ENCODE measurements around the gene OR5AU1. TPM values are rescaled to one million over a fixed set of nuclear protein-coding genes. Genes with fewer than 3 reads are reported as not detected.

The OR5AU1 gene
- polyA plus RNA-seq, 1 donor: not detected

DNA sequence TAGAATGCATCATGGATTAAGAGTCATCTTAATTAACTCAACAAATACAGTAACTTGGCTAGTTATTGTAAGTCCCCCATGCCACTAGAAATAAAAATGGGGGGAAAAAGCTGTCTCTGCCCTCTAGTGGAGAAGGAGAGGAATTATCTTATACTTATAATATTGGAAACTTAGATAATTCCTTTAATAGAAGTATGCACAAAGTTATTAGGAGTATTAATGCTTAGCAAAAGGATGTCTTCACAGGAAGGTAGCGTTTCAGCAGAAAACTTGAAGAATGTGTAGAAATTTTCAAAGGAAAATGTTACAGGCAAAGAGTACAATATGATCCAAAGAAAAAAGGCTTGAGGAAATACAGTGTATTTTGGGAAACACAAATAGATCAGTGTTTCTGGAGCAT lies 19.8 kb downstream of the OR5AU1 start:
- DNase-seq: no peak
- Histone ChIP-seq H3K27me3 (ENCODE audit: control insufficient read depth, insufficient read depth, low read length) (no peaks in the 10 kb centered on the region), H3K36me3 (ENCODE audit: control insufficient read depth, insufficient read depth, low read length) (no peaks in the 10 kb centered on the region), H3K4me3 (ENCODE audit: low read length) (no peak overlapping the region), H3K9me3 (ENCODE audit: control insufficient read depth, low read depth, low read length) (no peaks in the 10 kb centered on the region), H3K27ac (ENCODE audit: low read length) (no peak overlapping the region), H3K4me1 (ENCODE audit: control insufficient read depth, insufficient read depth, low read length) (no peaks in the 10 kb centered on the region)
- WGBS (ENCODE audit: insufficient coverage, low lambda C conversion rate): 14% methylated on average over 1 of the region's 1 CpG

DNA sequence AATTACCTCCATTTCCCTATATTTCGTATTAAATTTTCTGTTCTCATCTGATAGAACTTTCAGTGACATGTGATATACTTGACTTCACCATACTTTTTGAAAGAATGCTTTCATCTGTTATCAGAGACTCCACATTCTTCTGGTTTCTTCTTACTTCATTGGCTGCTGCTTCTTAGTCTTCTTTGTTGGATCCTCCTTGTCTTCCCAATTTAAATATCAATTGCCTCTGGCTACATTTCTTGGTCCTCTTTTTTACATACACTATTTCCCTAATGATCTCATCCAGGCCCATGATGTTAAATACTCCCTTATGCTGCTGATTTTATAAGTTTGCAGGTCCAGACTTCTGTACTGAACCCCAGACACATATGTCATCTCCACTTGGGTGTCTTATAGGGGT lies 22.0 kb downstream of the OR5AU1 start:
- DNase-seq: no peak
- H3K36me3 ChIP-seq (ENCODE audit: control insufficient read depth, insufficient read depth, low read length): no peaks in the 10 kb centered on the region
- H3K27me3 ChIP-seq (ENCODE audit: control insufficient read depth, insufficient read depth, low read length): no peaks in the 10 kb centered on the region
- no peaks in the 10 kb centered on the region for H3K9me3 ChIP-seq (ENCODE audit: control insufficient read depth, low read depth, low read length)
- no peak overlapping the region for H3K4me3 ChIP-seq (ENCODE audit: low read length)
- no peaks in the 10 kb centered on the region for H3K4me1 ChIP-seq (ENCODE audit: control insufficient read depth, insufficient read depth, low read length)
- WGBS (ENCODE audit: insufficient coverage, low lambda C conversion rate): 83% methylated on average over 1 of the region's 1 CpG
- no peak overlapping the region for H3K27ac ChIP-seq (ENCODE audit: low read length)

DNA sequence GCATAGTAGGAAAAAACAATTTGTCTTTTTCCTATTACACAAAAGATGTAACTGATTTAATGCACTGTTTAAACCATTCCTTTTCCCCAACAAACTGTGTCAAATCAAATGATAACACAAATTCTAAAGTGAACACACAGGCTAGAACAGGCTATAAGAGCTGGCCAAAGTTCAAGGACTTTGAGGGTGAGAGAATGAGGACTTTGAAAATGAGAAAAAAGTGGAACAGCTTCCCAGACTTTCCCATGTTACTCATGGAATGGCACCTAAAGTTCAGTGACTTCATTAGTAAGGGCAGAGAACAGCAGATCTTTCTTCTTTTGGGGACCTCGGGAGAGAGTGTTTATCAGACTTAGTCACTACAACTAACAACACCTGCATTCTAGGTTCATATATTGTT lies 32.4 kb downstream of the OR5AU1 start:
- Histone ChIP-seq H3K27me3 (ENCODE audit: control insufficient read depth, insufficient read depth, low read length) (no peaks in the 10 kb centered on the region), H3K36me3 (ENCODE audit: control insufficient read depth, insufficient read depth, low read length) (no peaks in the 10 kb centered on the region), H3K27ac (ENCODE audit: low read length) (no peak overlapping the region), H3K4me1 (ENCODE audit: control insufficient read depth, insufficient read depth, low read length) (no peaks in the 10 kb centered on the region), H3K9me3 (ENCODE audit: control insufficient read depth, low read depth, low read length) (no peaks in the 10 kb centered on the region), H3K4me3 (ENCODE audit: low read length) (no peak overlapping the region)
- WGBS (ENCODE audit: insufficient coverage, low lambda C conversion rate): no CpG with 5 or more reads among the region's 1 CpG
- peak in 1 of 2 donors; percentile 9 for DNase-seq

DNA sequence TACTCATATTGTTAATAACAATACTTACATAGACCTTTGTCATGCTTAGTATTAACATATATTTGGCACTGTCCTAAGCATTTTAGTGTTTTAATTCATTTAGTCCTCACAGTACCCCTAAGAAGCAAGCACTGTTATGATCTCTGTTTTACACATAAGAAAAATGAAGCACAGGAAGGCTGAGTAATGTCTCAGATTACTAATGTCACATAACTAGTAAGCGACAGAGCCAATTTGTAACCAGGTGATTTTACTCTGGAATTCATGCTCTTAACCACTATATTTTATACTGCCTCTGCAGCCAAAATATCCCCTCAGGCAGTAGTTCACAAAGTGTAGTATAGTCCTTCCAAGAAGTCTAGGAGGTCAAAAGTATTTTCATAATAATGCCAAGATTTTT lies 34.7 kb downstream of the OR5AU1 start:
- Histone ChIP-seq H3K4me1 (ENCODE audit: control insufficient read depth, insufficient read depth, low read length) (no peaks in the 10 kb centered on the region), H3K36me3 (ENCODE audit: control insufficient read depth, insufficient read depth, low read length) (no peaks in the 10 kb centered on the region), H3K4me3 (ENCODE audit: low read length) (no peak overlapping the region), H3K9me3 (ENCODE audit: control insufficient read depth, low read depth, low read length) (no peaks in the 10 kb centered on the region), H3K27me3 (ENCODE audit: control insufficient read depth, insufficient read depth, low read length) (no peaks in the 10 kb centered on the region), H3K27ac (ENCODE audit: low read length) (no peak overlapping the region)
- WGBS (ENCODE audit: insufficient coverage, low lambda C conversion rate): no CpG with 5 or more reads among the region's 1 CpG
- no peak for DNase-seq

DNA sequence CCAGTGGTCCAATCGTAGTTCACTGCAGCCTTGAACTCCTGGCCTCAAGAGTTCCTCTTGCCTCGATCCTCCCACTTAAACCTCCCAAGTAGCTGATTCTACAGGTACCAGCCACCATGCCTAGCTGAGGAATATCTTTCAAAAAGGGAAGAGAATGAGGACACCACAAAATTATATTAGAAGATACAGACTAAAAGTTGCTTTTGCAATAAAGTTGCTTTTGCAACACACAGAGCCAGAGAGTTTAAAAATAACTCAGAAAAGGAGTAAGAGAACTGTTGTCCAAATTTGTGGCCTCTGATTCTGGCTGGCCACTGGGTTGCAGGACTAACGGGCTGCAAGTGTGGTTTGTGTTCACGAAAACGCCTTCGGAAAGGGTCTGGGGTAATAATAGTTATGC lies 35.2 kb downstream of the OR5AU1 start:
- Histone ChIP-seq H3K4me1 (ENCODE audit: control insufficient read depth, insufficient read depth, low read length) (no peaks in the 10 kb centered on the region), H3K27ac (ENCODE audit: low read length) (no peak overlapping the region), H3K27me3 (ENCODE audit: control insufficient read depth, insufficient read depth, low read length) (no peaks in the 10 kb centered on the region), H3K36me3 (ENCODE audit: control insufficient read depth, insufficient read depth, low read length) (no peaks in the 10 kb centered on the region), H3K4me3 (ENCODE audit: low read length) (no peak overlapping the region), H3K9me3 (ENCODE audit: control insufficient read depth, low read depth, low read length) (no peaks in the 10 kb centered on the region)
- WGBS (ENCODE audit: insufficient coverage, low lambda C conversion rate): 100% methylated on average over 1 of the region's 6 CpGs
- DNase-seq: no peak

DNA sequence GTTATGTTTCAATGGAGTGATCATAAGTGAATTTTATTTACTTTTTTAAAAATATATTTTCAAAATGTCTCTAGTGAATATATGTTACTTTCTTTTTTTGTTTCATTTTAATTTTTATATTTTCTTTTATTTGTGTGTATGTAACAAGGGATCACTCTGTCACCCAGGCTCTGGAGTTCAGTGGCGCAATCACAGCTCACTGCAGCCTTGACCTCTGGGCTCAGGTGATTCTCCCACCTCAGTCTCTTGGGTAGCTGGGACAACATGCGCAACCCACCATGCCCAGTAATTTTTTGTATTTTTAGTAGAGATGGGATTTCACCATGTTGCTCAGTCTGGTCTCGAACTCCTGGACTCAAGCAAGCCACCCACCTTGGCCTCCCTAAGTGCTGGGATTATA lies 36.9 kb downstream of the OR5AU1 start:
- H3K4me1 ChIP-seq (ENCODE audit: control insufficient read depth, insufficient read depth, low read length): no peaks in the 10 kb centered on the region
- H3K4me3 ChIP-seq (ENCODE audit: low read length): no peak overlapping the region
- H3K27ac ChIP-seq (ENCODE audit: low read length): no peak overlapping the region
- H3K9me3 ChIP-seq (ENCODE audit: control insufficient read depth, low read depth, low read length): no peaks in the 10 kb centered on the region
- H3K27me3 ChIP-seq (ENCODE audit: control insufficient read depth, insufficient read depth, low read length): no peaks in the 10 kb centered on the region
- H3K36me3 ChIP-seq (ENCODE audit: control insufficient read depth, insufficient read depth, low read length): no peaks in the 10 kb centered on the region
- no peak for DNase-seq
- WGBS (ENCODE audit: insufficient coverage, low lambda C conversion rate): no CpG with 5 or more reads among the region's 3 CpGs

DNA sequence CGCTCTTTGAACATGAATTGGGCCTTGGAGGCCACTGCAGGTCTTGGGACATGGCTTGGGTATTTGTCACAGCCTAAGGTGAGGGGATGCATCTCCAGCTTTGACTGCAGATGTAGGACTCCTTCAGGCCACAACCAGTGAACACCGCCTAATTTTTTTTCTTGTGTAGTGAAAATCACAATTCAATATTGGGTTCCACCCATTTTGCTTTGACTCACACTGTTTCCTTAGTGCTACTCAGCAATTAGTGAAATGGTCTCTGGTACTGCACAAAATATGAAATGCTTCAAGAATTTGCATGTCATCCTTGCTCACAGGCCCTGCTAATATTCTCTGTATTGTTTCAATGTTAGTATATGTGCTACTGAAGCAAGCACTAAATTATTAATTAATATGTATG lies 42.5 kb downstream of the OR5AU1 start:
- H3K9me3 ChIP-seq (ENCODE audit: control insufficient read depth, low read depth, low read length): no peaks in the 10 kb centered on the region
- H3K27ac ChIP-seq (ENCODE audit: low read length): no peak overlapping the region
- no peak for DNase-seq
- WGBS (ENCODE audit: insufficient coverage, low lambda C conversion rate): no CpG with 5 or more reads among the region's 2 CpGs
- no peaks in the 10 kb centered on the region for H3K36me3 ChIP-seq (ENCODE audit: control insufficient read depth, insufficient read depth, low read length)
- H3K27me3 ChIP-seq (ENCODE audit: control insufficient read depth, insufficient read depth, low read length): no peaks in the 10 kb centered on the region
- no peak overlapping the region for H3K4me3 ChIP-seq (ENCODE audit: low read length)
- peaks cover 7% of the 10 kb centered on the region for H3K4me1 ChIP-seq (ENCODE audit: control insufficient read depth, insufficient read depth, low read length)

DNA sequence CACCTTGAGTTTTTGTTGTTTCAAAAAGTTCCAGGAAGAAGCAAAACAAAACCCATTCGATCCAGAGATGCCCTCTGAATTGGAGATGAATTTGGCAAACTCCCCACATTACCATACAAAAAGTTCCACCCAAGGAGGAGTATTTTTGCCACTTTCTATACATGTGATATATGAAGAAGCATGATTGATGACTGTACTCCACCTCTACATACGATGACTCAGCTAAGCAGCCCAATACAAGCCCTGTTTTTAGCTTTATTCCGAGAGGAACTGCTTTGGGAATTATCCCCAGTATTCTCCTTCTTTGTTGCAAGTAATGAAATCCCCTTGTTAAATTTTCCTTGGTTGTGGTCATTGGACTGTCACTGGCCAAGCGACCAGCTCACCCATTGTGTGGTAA lies 43.6 kb downstream of the OR5AU1 start:
- no peaks in the 10 kb centered on the region for H3K27me3 ChIP-seq (ENCODE audit: control insufficient read depth, insufficient read depth, low read length)
- H3K9me3 ChIP-seq (ENCODE audit: control insufficient read depth, low read depth, low read length): no peaks in the 10 kb centered on the region
- WGBS (ENCODE audit: insufficient coverage, low lambda C conversion rate): 100% methylated on average over 1 of the region's 4 CpGs
- no peak for DNase-seq
- peaks cover 9% of the 10 kb centered on the region for H3K4me1 ChIP-seq (ENCODE audit: control insufficient read depth, insufficient read depth, low read length)
- H3K4me3 ChIP-seq (ENCODE audit: low read length): no peak overlapping the region
- H3K36me3 ChIP-seq (ENCODE audit: control insufficient read depth, insufficient read depth, low read length): no peaks in the 10 kb centered on the region
- no peak overlapping the region for H3K27ac ChIP-seq (ENCODE audit: low read length)

DNA sequence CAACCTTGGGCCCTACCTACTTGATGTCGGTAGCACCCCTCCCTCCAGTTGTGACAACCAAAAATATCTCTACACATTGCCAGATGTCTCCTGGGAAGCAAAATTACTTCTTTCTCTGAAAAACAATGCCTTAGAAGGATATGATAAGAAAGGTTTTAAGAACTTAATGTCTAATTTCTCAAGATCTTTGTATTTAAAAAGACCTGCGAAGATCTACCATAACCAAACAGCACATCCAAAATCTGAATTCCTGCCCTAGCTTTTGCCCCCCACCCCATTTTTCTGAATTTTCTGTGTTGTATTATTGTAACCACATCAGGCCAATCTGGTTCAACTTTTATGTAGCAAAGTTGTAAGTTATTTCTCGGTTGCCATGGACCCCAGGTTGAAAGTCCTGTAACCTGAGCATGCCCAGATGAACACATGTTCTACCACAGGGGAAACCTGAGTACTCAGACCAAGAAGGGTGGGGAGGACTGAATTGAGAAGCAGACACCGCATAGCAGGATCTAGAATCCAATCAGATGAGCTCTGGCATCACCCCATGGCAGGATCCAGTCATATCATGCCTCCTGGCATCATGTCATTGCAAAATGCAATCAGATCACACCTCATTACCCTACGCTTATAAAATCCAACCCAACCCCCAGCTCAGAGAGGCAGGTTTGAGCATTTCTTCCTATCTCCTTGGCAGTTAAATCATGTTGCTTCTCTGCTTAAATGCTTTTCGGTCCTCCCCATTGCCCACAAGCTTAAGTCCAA lies 46.3 kb downstream of the OR5AU1 start:
- peak; percentile 34 to 78 for DNase-seq
- Histone ChIP-seq H3K36me3 (ENCODE audit: control insufficient read depth, insufficient read depth, low read length) (no peaks in the 10 kb centered on the region), H3K27me3 (ENCODE audit: control insufficient read depth, insufficient read depth, low read length) (no peaks in the 10 kb centered on the region), H3K27ac (ENCODE audit: low read length) (no peak overlapping the region), H3K4me3 (ENCODE audit: low read length) (no peak overlapping the region), H3K9me3 (ENCODE audit: control insufficient read depth, low read depth, low read length) (no peaks in the 10 kb centered on the region), H3K4me1 (ENCODE audit: control insufficient read depth, insufficient read depth, low read length) (peaks cover 36% of the 10 kb centered on the region)
- WGBS (ENCODE audit: insufficient coverage, low lambda C conversion rate): 60% methylated on average over 1 of the region's 6 CpGs

DNA sequence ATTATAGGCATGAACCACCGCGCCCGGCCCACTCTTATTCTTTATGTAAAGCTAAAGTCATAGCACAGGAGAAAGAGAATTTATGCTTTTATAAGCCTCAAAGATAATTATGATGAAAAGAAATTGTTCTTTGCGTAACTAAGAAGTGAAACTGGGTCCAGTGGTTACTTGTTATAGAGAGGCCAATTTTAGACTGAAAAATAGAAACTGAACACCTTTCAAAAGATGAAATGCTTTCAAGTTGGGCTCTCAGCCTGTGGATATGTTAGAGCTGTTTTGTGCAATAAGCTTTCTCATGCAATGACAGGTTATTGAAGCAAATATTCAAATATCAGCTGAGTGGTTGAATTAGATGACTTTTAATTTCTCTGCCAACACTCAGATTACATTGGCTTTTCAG lies 47.1 kb downstream of the OR5AU1 start:
- Histone ChIP-seq H3K4me1 (ENCODE audit: control insufficient read depth, insufficient read depth, low read length) (peaks cover 36% of the 10 kb centered on the region), H3K9me3 (ENCODE audit: control insufficient read depth, low read depth, low read length) (no peaks in the 10 kb centered on the region), H3K27ac (ENCODE audit: low read length) (no peak overlapping the region), H3K36me3 (ENCODE audit: control insufficient read depth, insufficient read depth, low read length) (no peaks in the 10 kb centered on the region), H3K27me3 (ENCODE audit: control insufficient read depth, insufficient read depth, low read length) (no peaks in the 10 kb centered on the region), H3K4me3 (ENCODE audit: low read length) (no peak overlapping the region)
- WGBS (ENCODE audit: insufficient coverage, low lambda C conversion rate): no CpG with 5 or more reads among the region's 4 CpGs
- DNase-seq: no peak

DNA sequence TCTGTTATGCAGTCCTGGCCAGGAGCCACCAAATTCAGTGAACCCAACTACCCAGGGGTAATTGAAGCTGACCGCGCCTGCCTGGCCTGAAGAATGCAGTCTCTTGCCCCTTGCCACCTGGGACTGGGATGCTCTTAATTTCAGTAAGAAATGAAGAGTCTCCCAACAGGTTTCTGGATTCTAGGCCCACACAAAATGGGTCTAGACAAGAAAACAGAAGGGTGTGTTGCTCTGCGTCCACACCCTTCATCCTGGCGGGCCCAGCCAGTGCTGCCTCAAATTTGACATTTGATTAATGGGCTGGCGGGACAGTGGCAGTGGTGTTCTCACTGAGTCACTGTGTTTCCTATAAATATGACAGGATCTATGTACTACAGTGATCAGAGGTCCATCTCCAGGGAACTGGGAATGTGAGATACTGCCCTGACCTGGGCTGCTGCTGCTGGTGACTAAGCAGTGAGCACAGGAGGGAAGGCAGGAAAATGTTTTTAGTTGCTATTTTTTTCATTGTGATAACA lies 48.5 kb downstream of the OR5AU1 start:
- Histone ChIP-seq H3K9me3 (ENCODE audit: control insufficient read depth, low read depth, low read length) (no peaks in the 10 kb centered on the region), H3K27me3 (ENCODE audit: control insufficient read depth, insufficient read depth, low read length) (no peaks in the 10 kb centered on the region), H3K27ac (ENCODE audit: low read length) (peak overlapping the region; percentile 30), H3K4me1 (ENCODE audit: control insufficient read depth, insufficient read depth, low read length) (peaks cover 47% of the 10 kb centered on the region), H3K36me3 (ENCODE audit: control insufficient read depth, insufficient read depth, low read length) (no peaks in the 10 kb centered on the region), H3K4me3 (ENCODE audit: low read length) (no peak overlapping the region)
- peak in 1 of 2 donors; percentile 36 for DNase-seq
- no CpG with 5 or more reads among the region's 5 CpGs for WGBS (ENCODE audit: insufficient coverage, low lambda C conversion rate)

Measured in large intestine (tissue), 3 donors.